HepG2 (cell line): Measurements from ENCODE around the gene PAIP2. TPM values are rescaled to one million over a fixed set of nuclear protein-coding genes. Genes with fewer than 3 reads are reported as not detected.

Experiments used
- HOXA5 ChIP-seq: sonication (generic); formaldehyde crosslinking; IDR thresholded peaks from 2 replicates; pipeline ENCODE4 v1.4.0; 2020; ENCODE audit warnings: missing genetic modification reagents
- ZNF256 ChIP-seq: sonication (generic); formaldehyde crosslinking; conservative IDR thresholded peaks from 2 replicates; pipeline ENCODE4 v1.4.0; 2020; ENCODE audit warnings: missing genetic modification reagents
- ZZZ3 ChIP-seq: sonication (generic); formaldehyde crosslinking; IDR thresholded peaks from 2 replicates; pipeline ENCODE4 v1.4.0; 2020; ENCODE audit warnings: missing genetic modification reagents, mild to moderate bottlenecking, borderline replicate concordance
- polyA plus RNA-seq, 8 experiments: library from polyadenylated mRNA; depleted of rRNA in 3 of 8; stranded (reverse) in 7 of 8; unstranded in 1 of 8; fragments of >200 nt; fragmentation: Illumina TruSeq in 4 of 8; extraction: Trizol in 4 of 8; gene quantifications; 2 replicates each; pipeline versions ENCODE4 v1.2.1 to v1.2.3, GENCODE V29; 2011 to 2016; ENCODE audit warnings: low read depth in 4 of 8, missing spikeins in 1 of 8, mixed read lengths in 1 of 8; ENCODE audit not compliant: insufficient read depth in 1 of 8
- total RNA-seq, 5 experiments: library from RNA; depleted of rRNA; stranded (reverse); fragments of >200 nt; fragmentation: Illumina TruSeq; extraction: Trizol; gene quantifications; 2 replicates each; pipeline ENCODE4 v1.2.3, GENCODE V29; 2016; ENCODE audit warnings: low read depth in 1 of 5
- TF ChIP-seq, protein P1 (sequence below): sonication (generic); formaldehyde crosslinking; IDR thresholded peaks from 2 replicates; pipeline ENCODE4 v1.5.0; 2020; ENCODE audit warnings: mild to moderate bottlenecking, missing genetic modification reagents, borderline replicate concordance
- TF ChIP-seq, protein P2 (sequence below): sonication (generic); formaldehyde crosslinking; IDR thresholded peaks from 2 replicates; pipeline ENCODE4 v1.5.0; 2020; ENCODE audit warnings: mild to moderate bottlenecking, missing genetic modification reagents
- TF ChIP-seq, protein P3 (sequence below): sonication (generic); formaldehyde crosslinking; IDR thresholded peaks from 2 replicates; pipeline ENCODE4 v1.5.1; 2020; ENCODE audit warnings: missing genetic modification reagents, mild to moderate bottlenecking, borderline replicate concordance
- TF ChIP-seq, protein P4 (sequence below): sonication (generic); formaldehyde crosslinking; IDR thresholded peaks from 2 replicates; pipeline ENCODE4 v1.5.1; 2020; ENCODE audit warnings: missing genetic modification reagents, mild to moderate bottlenecking, borderline replicate concordance
- TF ChIP-seq, protein P5 (sequence below): IDR thresholded peaks from 2 replicates; pipeline ENCODE4 v1.6.1; 2016; ENCODE audit warnings: mild to moderate bottlenecking
- TF ChIP-seq, protein P6 (sequence below): sonication (generic); formaldehyde crosslinking; IDR thresholded peaks from 2 replicates; pipeline ENCODE4 v1.8.0; 2022; ENCODE audit warnings: mild to moderate bottlenecking, missing genetic modification reagents, borderline replicate concordance

Gene PAIP2
- total and polyA plus RNA-seq, 2 of the 13 experiments (the other 11 are each of a cell fraction or from before 2014, with no cell fraction given): 61.5 to 76.3 TPM

DNA sequence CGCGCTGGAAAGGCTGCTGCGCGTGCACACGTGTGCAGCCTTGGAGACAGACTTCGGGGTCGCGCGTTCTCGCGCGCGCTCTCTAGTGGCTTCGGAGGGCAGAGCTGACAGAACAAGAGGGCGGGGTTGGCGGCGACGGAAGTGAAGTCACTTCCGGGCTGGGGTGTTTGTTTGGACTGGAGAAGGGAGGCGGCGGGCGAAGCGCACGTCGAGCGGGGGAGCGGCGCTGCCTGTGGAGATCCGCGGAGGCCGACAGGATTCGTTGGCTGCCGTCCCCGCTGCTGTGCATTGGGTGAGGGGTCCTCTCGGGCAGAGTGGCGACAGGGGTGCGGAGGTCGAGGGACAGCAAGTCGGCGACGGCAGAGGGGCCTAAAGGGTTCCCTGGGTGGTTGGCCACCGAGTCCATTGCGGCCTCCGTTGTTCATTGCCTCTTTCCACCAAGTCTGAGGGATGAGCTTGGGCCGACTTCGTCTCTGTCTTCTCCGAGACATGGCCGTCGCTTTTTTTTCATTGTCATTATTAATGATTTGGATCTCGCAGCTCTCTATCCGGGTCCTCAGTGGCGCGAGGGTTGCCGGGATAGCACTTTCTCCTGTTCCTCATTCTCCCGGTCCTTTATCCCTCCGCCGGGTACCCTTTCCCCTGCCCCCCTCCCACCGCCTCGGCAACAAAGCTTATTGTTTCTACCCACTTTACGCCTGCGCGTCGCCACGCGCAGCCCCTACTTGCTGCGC is at the start of gene PAIP2 (continued):
- TF ChIP-seq, protein P1, sequence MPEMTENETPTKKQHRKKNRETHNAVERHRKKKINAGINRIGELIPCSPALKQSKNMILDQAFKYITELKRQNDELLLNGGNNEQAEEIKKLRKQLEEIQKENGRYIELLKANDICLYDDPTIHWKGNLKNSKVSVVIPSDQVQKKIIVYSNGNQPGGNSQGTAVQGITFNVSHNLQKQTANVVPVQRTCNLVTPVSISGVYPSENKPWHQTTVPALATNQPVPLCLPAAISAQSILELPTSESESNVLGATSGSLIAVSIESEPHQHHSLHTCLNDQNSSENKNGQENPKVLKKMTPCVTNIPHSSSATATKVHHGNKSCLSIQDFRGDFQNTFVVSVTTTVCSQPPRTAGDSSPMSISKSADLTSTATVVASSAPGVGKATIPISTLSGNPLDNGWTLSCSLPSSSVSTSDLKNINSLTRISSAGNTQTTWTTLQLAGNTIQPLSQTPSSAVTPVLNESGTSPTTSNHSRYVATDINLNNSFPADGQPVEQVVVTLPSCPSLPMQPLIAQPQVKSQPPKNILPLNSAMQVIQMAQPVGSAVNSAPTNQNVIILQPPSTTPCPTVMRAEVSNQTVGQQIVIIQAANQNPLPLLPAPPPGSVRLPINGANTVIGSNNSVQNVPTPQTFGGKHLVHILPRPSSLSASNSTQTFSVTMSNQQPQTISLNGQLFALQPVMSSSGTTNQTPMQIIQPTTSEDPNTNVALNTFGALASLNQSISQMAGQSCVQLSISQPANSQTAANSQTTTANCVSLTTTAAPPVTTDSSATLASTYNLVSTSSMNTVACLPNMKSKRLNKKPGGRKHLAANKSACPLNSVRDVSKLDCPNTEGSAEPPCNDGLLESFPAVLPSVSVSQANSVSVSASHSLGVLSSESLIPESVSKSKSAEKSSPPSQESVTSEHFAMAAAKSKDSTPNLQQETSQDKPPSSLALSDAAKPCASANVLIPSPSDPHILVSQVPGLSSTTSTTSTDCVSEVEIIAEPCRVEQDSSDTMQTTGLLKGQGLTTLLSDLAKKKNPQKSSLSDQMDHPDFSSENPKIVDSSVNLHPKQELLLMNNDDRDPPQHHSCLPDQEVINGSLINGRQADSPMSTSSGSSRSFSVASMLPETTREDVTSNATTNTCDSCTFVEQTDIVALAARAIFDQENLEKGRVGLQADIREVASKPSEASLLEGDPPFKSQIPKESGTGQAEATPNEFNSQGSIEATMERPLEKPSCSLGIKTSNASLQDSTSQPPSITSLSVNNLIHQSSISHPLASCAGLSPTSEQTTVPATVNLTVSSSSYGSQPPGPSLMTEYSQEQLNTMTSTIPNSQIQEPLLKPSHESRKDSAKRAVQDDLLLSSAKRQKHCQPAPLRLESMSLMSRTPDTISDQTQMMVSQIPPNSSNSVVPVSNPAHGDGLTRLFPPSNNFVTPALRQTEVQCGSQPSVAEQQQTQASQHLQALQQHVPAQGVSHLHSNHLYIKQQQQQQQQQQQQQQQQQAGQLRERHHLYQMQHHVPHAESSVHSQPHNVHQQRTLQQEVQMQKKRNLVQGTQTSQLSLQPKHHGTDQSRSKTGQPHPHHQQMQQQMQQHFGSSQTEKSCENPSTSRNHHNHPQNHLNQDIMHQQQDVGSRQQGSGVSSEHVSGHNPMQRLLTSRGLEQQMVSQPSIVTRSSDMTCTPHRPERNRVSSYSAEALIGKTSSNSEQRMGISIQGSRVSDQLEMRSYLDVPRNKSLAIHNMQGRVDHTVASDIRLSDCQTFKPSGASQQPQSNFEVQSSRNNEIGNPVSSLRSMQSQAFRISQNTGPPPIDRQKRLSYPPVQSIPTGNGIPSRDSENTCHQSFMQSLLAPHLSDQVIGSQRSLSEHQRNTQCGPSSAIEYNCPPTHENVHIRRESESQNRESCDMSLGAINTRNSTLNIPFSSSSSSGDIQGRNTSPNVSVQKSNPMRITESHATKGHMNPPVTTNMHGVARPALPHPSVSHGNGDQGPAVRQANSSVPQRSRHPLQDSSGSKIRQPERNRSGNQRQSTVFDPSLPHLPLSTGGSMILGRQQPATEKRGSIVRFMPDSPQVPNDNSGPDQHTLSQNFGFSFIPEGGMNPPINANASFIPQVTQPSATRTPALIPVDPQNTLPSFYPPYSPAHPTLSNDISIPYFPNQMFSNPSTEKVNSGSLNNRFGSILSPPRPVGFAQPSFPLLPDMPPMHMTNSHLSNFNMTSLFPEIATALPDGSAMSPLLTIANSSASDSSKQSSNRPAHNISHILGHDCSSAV: 0 out of 2 replicates have a peak, but pooled peaks have one; percentile 22
- TF ChIP-seq, protein P2, sequence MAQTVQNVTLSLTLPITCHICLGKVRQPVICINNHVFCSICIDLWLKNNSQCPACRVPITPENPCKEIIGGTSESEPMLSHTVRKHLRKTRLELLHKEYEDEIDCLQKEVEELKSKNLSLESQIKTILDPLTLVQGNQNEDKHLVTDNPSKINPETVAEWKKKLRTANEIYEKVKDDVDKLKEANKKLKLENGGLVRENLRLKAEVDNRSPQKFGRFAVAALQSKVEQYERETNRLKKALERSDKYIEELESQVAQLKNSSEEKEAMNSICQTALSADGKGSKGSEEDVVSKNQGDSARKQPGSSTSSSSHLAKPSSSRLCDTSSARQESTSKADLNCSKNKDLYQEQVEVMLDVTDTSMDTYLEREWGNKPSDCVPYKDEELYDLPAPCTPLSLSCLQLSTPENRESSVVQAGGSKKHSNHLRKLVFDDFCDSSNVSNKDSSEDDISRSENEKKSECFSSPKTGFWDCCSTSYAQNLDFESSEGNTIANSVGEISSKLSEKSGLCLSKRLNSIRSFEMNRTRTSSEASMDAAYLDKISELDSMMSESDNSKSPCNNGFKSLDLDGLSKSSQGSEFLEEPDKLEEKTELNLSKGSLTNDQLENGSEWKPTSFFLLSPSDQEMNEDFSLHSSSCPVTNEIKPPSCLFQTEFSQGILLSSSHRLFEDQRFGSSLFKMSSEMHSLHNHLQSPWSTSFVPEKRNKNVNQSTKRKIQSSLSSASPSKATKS (CRISPR knock-in tag): no peak
- TF ChIP-seq, protein P3, sequence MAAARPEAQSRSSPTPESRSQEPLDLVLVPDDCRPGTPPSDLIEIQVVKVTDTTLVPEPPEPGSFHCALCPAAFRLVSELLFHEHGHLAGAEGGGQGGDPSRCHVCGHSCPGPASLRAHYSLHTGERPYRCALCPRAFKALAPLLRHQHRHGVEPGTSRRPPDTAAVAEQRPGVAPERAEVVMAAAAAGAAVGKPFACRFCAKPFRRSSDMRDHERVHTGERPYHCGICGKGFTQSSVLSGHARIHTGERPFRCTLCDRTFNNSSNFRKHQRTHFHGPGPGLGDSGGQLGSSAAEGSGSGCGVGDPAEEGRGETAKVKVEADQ (CRISPR knock-in tag): peak; percentile 80; the same call in 1 of the 2 replicates
- peak; percentile 80; the same call in 1 of the 2 replicates for TF ChIP-seq ZZZ3 (CRISPR knock-in tag)
- TF ChIP-seq HOXA5 (CRISPR knock-in tag): 0 out of 2 replicates have a peak, but pooled peaks have one; percentile 48
- 0 out of 2 replicates have a peak, but pooled peaks have one; percentile 27 for TF ChIP-seq ZNF256 (CRISPR knock-in tag)
- TF ChIP-seq, protein P4, sequence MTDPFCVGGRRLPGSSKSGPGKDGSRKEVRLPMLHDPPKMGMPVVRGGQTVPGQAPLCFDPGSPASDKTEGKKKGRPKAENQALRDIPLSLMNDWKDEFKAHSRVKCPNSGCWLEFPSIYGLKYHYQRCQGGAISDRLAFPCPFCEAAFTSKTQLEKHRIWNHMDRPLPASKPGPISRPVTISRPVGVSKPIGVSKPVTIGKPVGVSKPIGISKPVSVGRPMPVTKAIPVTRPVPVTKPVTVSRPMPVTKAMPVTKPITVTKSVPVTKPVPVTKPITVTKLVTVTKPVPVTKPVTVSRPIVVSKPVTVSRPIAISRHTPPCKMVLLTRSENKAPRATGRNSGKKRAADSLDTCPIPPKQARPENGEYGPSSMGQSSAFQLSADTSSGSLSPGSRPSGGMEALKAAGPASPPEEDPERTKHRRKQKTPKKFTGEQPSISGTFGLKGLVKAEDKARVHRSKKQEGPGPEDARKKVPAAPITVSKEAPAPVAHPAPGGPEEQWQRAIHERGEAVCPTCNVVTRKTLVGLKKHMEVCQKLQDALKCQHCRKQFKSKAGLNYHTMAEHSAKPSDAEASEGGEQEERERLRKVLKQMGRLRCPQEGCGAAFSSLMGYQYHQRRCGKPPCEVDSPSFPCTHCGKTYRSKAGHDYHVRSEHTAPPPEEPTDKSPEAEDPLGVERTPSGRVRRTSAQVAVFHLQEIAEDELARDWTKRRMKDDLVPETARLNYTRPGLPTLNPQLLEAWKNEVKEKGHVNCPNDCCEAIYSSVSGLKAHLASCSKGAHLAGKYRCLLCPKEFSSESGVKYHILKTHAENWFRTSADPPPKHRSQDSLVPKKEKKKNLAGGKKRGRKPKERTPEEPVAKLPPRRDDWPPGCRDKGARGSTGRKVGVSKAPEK (CRISPR knock-in tag): no peak
- TF ChIP-seq, protein P5, sequence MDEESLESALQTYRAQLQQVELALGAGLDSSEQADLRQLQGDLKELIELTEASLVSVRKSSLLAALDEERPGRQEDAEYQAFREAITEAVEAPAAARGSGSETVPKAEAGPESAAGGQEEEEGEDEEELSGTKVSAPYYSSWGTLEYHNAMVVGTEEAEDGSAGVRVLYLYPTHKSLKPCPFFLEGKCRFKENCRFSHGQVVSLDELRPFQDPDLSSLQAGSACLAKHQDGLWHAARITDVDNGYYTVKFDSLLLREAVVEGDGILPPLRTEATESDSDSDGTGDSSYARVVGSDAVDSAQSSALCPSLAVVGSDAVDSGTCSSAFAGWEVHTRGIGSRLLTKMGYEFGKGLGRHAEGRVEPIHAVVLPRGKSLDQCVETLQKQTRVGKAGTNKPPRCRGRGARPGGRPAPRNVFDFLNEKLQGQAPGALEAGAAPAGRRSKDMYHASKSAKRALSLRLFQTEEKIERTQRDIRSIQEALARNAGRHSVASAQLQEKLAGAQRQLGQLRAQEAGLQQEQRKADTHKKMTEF (CRISPR knock-in tag): no peak; the same call in 1 of the 2 replicates
- TF ChIP-seq, protein P6, sequence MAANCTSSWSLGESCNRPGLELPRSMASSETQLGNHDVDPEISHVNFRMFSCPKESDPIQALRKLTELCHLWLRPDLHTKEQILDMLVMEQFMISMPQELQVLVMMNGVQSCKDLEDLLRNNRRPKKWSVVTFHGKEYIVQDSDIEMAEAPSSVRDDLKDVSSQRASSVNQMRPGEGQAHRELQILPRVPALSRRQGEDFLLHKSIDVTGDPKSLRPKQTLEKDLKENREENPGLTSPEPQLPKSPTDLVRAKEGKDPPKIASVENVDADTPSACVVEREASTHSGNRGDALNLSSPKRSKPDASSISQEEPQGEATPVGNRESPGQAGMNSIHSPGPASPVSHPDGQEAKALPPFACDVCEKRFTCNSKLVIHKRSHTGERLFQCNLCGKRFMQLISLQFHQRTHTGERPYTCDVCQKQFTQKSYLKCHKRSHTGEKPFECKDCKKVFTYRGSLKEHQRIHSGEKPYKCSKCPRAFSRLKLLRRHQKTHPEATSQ: 0 out of 2 replicates have a peak, but pooled peaks have one; percentile 79
